HepG2 (cell line): Measurements from ENCODE around the gene NME7. TPM values are rescaled to one million over a fixed set of nuclear protein-coding genes. Genes with fewer than 3 reads are reported as not detected.

Source experiments
- ATAC-seq: fragments of 200-7000 bp; cut with Tn5 transposase; 3 replicates; pipeline ENCODE4 v1.9.1; 2020; ENCODE audit warnings: mild to moderate bottlenecking, moderate library complexity
- BruUV-seq: library from RNA; stranded (reverse); fragments of 400-500 nt; replicated peaks from 2 replicates; lab custom pipeline; 2021; lab: Mats Ljungman, UMichigan
- CTCF ChIA-PET: fragments of 300-600 bp; formaldehyde crosslinking; extraction: SDS; loops from one replicate; lab custom pipeline; 2021; ENCODE audit warnings: low total read pairs, inconsistent platforms, low intra/inter-chr PET ratio; lab: Yijun Ruan, JAX
- POLR2A ChIA-PET: fragments of 350-600 bp; sonication (Branson Sonifier 250); formaldehyde crosslinking; loops from one replicate; lab custom pipeline; 2020; ENCODE audit warnings: antibody characterized with exemption, inconsistent platforms; lab: Yijun Ruan, JAX
- DNase-seq: peaks from one replicate; pipeline ENCODE4 v3.0.0-alpha.2; 2015; ENCODE audit warnings: low spot score
- FAIRE-seq: peaks from 3 replicates; lab custom pipeline; 2011; peaks lifted over from hg19 to GRCh38; lab: Jason Lieb, UNC
- H2AFZ ChIP-seq: one replicate; pipeline ENCODE4 v1.6.1; 2011; ENCODE audit warnings: low read length, inconsistent platforms
- H3K27ac ChIP-seq: fragments of 300-600 bp; 3 replicates; pipeline ENCODE4 v1.8.0; 2011; ENCODE audit warnings: mixed run types, mild to moderate bottlenecking, mixed read lengths, low read length, inconsistent platforms; ENCODE audit not compliant: insufficient read depth; ENCODE audit errors: extremely low read length
- H3K27me3 ChIP-seq, 2 experiments: fragments of 200-600 bp in 1 of 2; 2 replicates in 1 of 2; 3 replicates in 1 of 2; pipeline versions ENCODE4 v1.6.0 to v1.8.0; 2011; ENCODE audit warnings: low read length in 2 of 2, mild to moderate bottlenecking in 2 of 2, moderate library complexity in 2 of 2, inconsistent platforms in 1 of 2; ENCODE audit not compliant: insufficient read depth in 2 of 2, control insufficient read depth in 1 of 2
- H3K36me3 ChIP-seq, 2 experiments: fragments of 200-600 bp in 1 of 2; replicated peaks in 1 of 2; 2 replicates in 1 of 2; 3 replicates in 1 of 2; pipeline versions ENCODE4 v1.5.1 to v1.8.0; 2011; ENCODE audit warnings: low read length in 2 of 2, inconsistent platforms in 1 of 2; ENCODE audit not compliant: insufficient read depth in 2 of 2, control insufficient read depth in 1 of 2
- H3K4me1 ChIP-seq: 2 replicates; pipeline ENCODE4 v1.5.1; 2012; ENCODE audit warnings: low read length, inconsistent platforms; ENCODE audit not compliant: insufficient read depth
- H3K4me2 ChIP-seq: 2 replicates; pipeline ENCODE4 v1.6.0; 2011; ENCODE audit warnings: low read depth, low read length, inconsistent platforms
- H3K4me3 ChIP-seq, 3 experiments: fragments of 200-600 bp in 1 of 3; sonication (generic), shearing (Covaris generic) in 1 of 3; replicated peaks in 1 of 3; 2 replicates each; pipeline ENCODE4 v1.5.1; 2011 to 2016; ENCODE audit warnings: low read length in 3 of 3, inconsistent platforms in 2 of 3, low read depth in 2 of 3, mild to moderate bottlenecking in 2 of 3, control low read depth in 1 of 3, mixed read lengths in 1 of 3; ENCODE audit not compliant: insufficient read depth in 1 of 3
- H3K79me2 ChIP-seq: one replicate; pipeline ENCODE4 v1.6.1; 2011; ENCODE audit warnings: low read length, inconsistent platforms; ENCODE audit not compliant: insufficient read depth
- H3K9ac ChIP-seq: 2 replicates; pipeline ENCODE4 v1.6.0; 2011; ENCODE audit warnings: mild to moderate bottlenecking, low read depth, low read length, inconsistent platforms; ENCODE audit not compliant: insufficient read depth
- H3K9me3 ChIP-seq: 2 replicates; pipeline ENCODE4 v1.5.1; 2012; ENCODE audit warnings: mild to moderate bottlenecking, low read length
- H4K20me1 ChIP-seq: 2 replicates; pipeline ENCODE4 v1.6.0; 2011; ENCODE audit warnings: inconsistent platforms, mild to moderate bottlenecking, low read length, moderate library complexity; ENCODE audit not compliant: insufficient read depth
- DNMT1 ChIP-seq: sonication (generic); formaldehyde crosslinking; IDR thresholded peaks from 2 replicates; pipeline ENCODE4 v1.5.1; 2020; ENCODE audit warnings: mild to moderate bottlenecking, missing genetic modification reagents
- ETV6 ChIP-seq: sonication (generic); formaldehyde crosslinking; conservative IDR thresholded peaks from 2 replicates; pipeline ENCODE4 v1.4.0; 2020; ENCODE audit warnings: missing genetic modification reagents
- HINFP ChIP-seq: sonication (generic); formaldehyde crosslinking; IDR thresholded peaks from 2 replicates; pipeline ENCODE4 v1.4.0; 2020; ENCODE audit warnings: low read depth, mild to moderate bottlenecking, missing genetic modification reagents
- HNF4G ChIP-seq, 2 experiments: sonication (generic) in 1 of 2; formaldehyde crosslinking in 1 of 2; IDR thresholded peaks; 2 replicates each; pipeline versions ENCODE4 v1.4.0 to v1.6.1; 2011 to 2020; ENCODE audit warnings: borderline replicate concordance in 2 of 2, low read depth in 2 of 2, mild to moderate bottlenecking in 2 of 2, low read length in 1 of 2, missing genetic modification reagents in 1 of 2, moderate library complexity in 1 of 2
- RARA ChIP-seq: IDR thresholded peaks from 2 replicates; pipeline ENCODE4 v1.6.1; 2016; ENCODE audit warnings: missing genetic modification reagents, missing compliant biosample characterization
- YEATS2 ChIP-seq: sonication (generic); formaldehyde crosslinking; IDR thresholded peaks from 2 replicates; pipeline ENCODE4 v1.4.0; 2020; ENCODE audit warnings: missing genetic modification reagents, borderline replicate concordance
- ZKSCAN5 ChIP-seq: sonication (generic); formaldehyde crosslinking; IDR thresholded peaks from 2 replicates; pipeline ENCODE4 v1.5.1; 2020; ENCODE audit warnings: mild to moderate bottlenecking, missing genetic modification reagents
- ZNF232 ChIP-seq: sonication (generic); formaldehyde crosslinking; IDR thresholded peaks from 2 replicates; pipeline ENCODE4 v1.4.0; 2020; ENCODE audit warnings: missing genetic modification reagents, borderline replicate concordance
- WGBS: methylation state at CpG from one replicate; pipeline ENCODE4 v1.1.6; 2017; ENCODE audit warnings: low lambda C conversion rate; 5-methylcytosine and 5-hydroxymethylcytosine counted together
- in situ Hi-C: cut with HindIII; loops from 2 replicates; pipeline ENCODE4 v1.10.0; 2017; ENCODE audit warnings: low pct_unique_long_range_greater_than_20kb; ENCODE audit not compliant: extremely low pct_ligation_motif_present
- intact Hi-C: fragments of 100-400 bp; cut with micrococcal nuclease; formaldehyde crosslinking; loops from one replicate; pipeline ENCODE4 v1.10.0; 2022; ENCODE audit not compliant: unreplicated experiment
- polyA plus RNA-seq, 8 experiments: library from polyadenylated mRNA; depleted of rRNA in 3 of 8; stranded (reverse) in 7 of 8; unstranded in 1 of 8; fragments of >200 nt; fragmentation: Illumina TruSeq in 4 of 8; extraction: Trizol in 4 of 8; gene quantifications; 2 replicates each; pipeline versions ENCODE4 v1.2.1 to v1.2.3, GENCODE V29; 2011 to 2016; ENCODE audit warnings: low read depth in 4 of 8, missing spikeins in 1 of 8, mixed read lengths in 1 of 8; ENCODE audit not compliant: insufficient read depth in 1 of 8
- total RNA-seq, 5 experiments: library from RNA; depleted of rRNA; stranded (reverse); fragments of >200 nt; fragmentation: Illumina TruSeq; extraction: Trizol; gene quantifications; 2 replicates each; pipeline ENCODE4 v1.2.3, GENCODE V29; 2016; ENCODE audit warnings: low read depth in 1 of 5
- TF ChIP-seq, protein P1 (sequence below): sonication (generic); formaldehyde crosslinking; IDR thresholded peaks from 2 replicates; pipeline ENCODE4 v1.5.0; 2020; ENCODE audit warnings: missing genetic modification reagents, mild to moderate bottlenecking, borderline replicate concordance

NME7 gene
- total and polyA plus RNA-seq, 2 of the 13 experiments (the other 11 are each of a cell fraction or from before 2014, with no cell fraction given) = 9.4 to 22.5 TPM

DNA sequence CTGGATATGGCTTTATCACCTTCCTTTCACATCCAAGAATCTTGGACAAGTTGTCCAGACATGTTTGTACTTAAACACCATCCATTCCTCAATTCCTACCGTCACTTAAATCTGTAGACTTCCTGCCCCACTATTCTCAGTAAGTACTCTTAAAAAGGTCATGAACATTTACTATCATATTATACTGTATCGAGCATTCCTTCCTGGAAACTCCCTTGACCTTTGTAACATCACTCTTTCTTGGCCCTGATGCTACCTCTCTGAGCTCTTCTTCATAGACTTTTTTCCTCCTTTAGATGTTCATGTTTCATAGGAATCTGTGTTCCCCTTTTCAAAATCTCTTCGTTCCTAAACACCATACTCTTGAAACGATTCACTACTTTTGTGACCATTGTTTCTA, 15.9 kb upstream of the NME7 start:
- H3K4me3 ChIP-seq = no peak overlapping the region
- DNase-seq (no peak), FAIRE-seq (no peak), ATAC-seq (no peak)
- ChIA-PET POLR2A (no interaction called here), CTCF (no interaction called here)
- H3K36me3 ChIP-seq = peaks cover 9 to 10% of the 10 kb centered on the region in 2 experiments
- no peak overlapping the region for H3K27ac ChIP-seq
- no peak overlapping the region for H3K4me2 ChIP-seq
- 92% methylated on average over 4 of the region's 4 CpGs for WGBS
- TF ChIP-seq, protein P1, sequence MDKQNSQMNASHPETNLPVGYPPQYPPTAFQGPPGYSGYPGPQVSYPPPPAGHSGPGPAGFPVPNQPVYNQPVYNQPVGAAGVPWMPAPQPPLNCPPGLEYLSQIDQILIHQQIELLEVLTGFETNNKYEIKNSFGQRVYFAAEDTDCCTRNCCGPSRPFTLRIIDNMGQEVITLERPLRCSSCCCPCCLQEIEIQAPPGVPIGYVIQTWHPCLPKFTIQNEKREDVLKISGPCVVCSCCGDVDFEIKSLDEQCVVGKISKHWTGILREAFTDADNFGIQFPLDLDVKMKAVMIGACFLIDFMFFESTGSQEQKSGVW = no peak
- no peak for TF ChIP-seq DNMT1 (CRISPR knock-in tag)
- no peak for TF ChIP-seq ETV6
- no peak for TF ChIP-seq ZKSCAN5
- no peak for TF ChIP-seq RARA
- no peak for TF ChIP-seq HINFP (CRISPR knock-in tag)
- no peak for TF ChIP-seq ZNF232 (CRISPR knock-in tag)
- TF ChIP-seq HNF4G (IDR thresholded peaks at IDR 0.05; ENCODE audit: borderline replicate concordance, low read depth, low read length) = no peak
- no peak for TF ChIP-seq HNF4G (CRISPR knock-in tag; IDR thresholded peaks at IDR 0.05; ENCODE audit: borderline replicate concordance, low read depth)
- no peak for TF ChIP-seq YEATS2 (CRISPR knock-in tag)
- in situ Hi-C loops (no loop called here), intact Hi-C loops (no loop called here)
- no peaks in the 10 kb centered on the region for H3K79me2 ChIP-seq
- H3K27me3 ChIP-seq = no peaks in the 10 kb centered on the region
- no peaks in the 10 kb centered on the region for H3K4me1 ChIP-seq
- no peaks in the 10 kb centered on the region for H4K20me1 ChIP-seq
- H2AFZ ChIP-seq = no peak overlapping the region
- no peaks in the 10 kb centered on the region for H3K9me3 ChIP-seq
- no TSS peak for BruUV-seq
- no peak overlapping the region for H3K9ac ChIP-seq
